Astrocyte (in vitro differentiated cells and primary cell): ENCODE data around the gene GLP1R.

Source experiments
- CTCF ChIP-seq: IDR thresholded peaks from 2 replicates; pipeline ENCODE4 v1.5.1; 2011; ENCODE audit warnings: low read depth, mild to moderate bottlenecking, inconsistent platforms, low read length, moderate library complexity; ENCODE audit not compliant: insufficient read depth
- EZH2 ChIP-seq: IDR thresholded peaks from 2 replicates; pipeline ENCODE4 v1.6.1; 2012; ENCODE audit warnings: mild to moderate bottlenecking, low read length, inconsistent platforms; ENCODE audit not compliant: insufficient read depth

- TF ChIP-seq CTCF (no peak), EZH2 (no peak)
Observed at GRCh38 chr6:39128832-39129231, 80.3 kb downstream of the GLP1R start.
